NCI-H345 treated with DMSO at 0.1 percent for 48 hours (cell line): ENCODE data around the gene GIPR.
"Not testable (repeated sequence)": the region's sequence is repeated elsewhere in the genome, so short reads cannot be mapped to it uniquely, and the experiment has no call there.

Source experiments
- DNase-seq: peaks from one replicate; lab custom pipeline; 2025; ENCODE audit not compliant: unreplicated experiment; lab: John Stamatoyannopoulos, UW

Gene GIPR

GRCh38 chr19:45691516-45692186 is 23.6 kb downstream of the GIPR start, which contains the start of gene SNRPD2:
SNRPD2 (minus strand) TSS chr19:45691953; CDS start chr19:45691888, 65 bp downstream.
- peak; percentile 89 for DNase-seq

- DNase-seq, result peak; percentile 96
Observed at GRCh38 chr19:45692187-45693105, 24.4 kb downstream of the GIPR start, which contains the start of gene QPCTL. QPCTL (plus strand) TSS chr19:45692666; CDS start chr19:45692704, 38 bp downstream.

GRCh38 chr19:45693106-45693788 is 25.2 kb downstream of the GIPR start:
- DNase-seq, result peak; percentile 17

- no peak for DNase-seq
Observed at GRCh38 chr19:45701676-45702075, 33.7 kb downstream of the GIPR start.

GRCh38 chr19:45705115-45705514 is 37.1 kb downstream of the GIPR start:
- DNase-seq, result no peak

- no peak for DNase-seq
Observed at GRCh38 chr19:45705710-45706415, 37.8 kb downstream of the GIPR start.

GRCh38 chr19:45710356-45711130 is 42.5 kb downstream of the GIPR start:
- DNase-seq, result no peak

GRCh38 chr19:45711851-45712698 is 44.1 kb downstream of the GIPR start:
- DNase-seq, result no peak

- DNase-seq, result no peak
Observed at GRCh38 chr19:45712699-45713067, 44.7 kb downstream of the GIPR start.

GRCh38 chr19:45713141-45713540 is 45.1 kb downstream of the GIPR start:
- DNase-seq, result no peak

- DNase-seq, result no peak
Observed at GRCh38 chr19:45715139-45715538, 47.1 kb downstream of the GIPR start.

- no peak for DNase-seq
Observed at GRCh38 chr19:45716359-45717130, 48.5 kb downstream of the GIPR start.

- DNase-seq, result peak; percentile 84
Observed at GRCh38 chr19:45717131-45717982, 49.3 kb downstream of the GIPR start.

- no peak for DNase-seq
Observed at GRCh38 chr19:45717983-45718650, 50.1 kb downstream of the GIPR start.

GRCh38 chr19:45720065-45720464 is 52.0 kb downstream of the GIPR start:
- DNase-seq, result not testable (repeated sequence)

- not testable (repeated sequence) for DNase-seq
Observed at GRCh38 chr19:45728683-45729082, 60.7 kb downstream of the GIPR start.

GRCh38 chr19:45729800-45730290 is 61.8 kb downstream of the GIPR start:
- no peak for DNase-seq
